ENCODE measurements around the gene KCNQ1. TPM values are rescaled to one million over a fixed set of nuclear protein-coding genes. Genes with fewer than 3 reads are reported as not detected.

The KCNQ1 gene
- polyA plus RNA-seq, 1 of the 3 experiments (the other 2 are of a cell fraction) = 0.05 TPM

- Histone ChIP-seq H2AFZ (ENCODE audit: low read depth) (peak overlapping the region; percentile 87; the same call in 1 of the 2 replicates), H3K27me3 (ENCODE audit: insufficient read depth) (no peaks in the 10 kb centered on the region), H3K4me3 (ENCODE audit: low read depth in 2 of 2, low read length in 1 of 2) (no peak overlapping the region; a peak in 1 of 4 replicates), H3K27ac (ENCODE audit: low read depth in 2 of 2, low read length in 1 of 2) (peak overlapping the region; percentile 13 to 99; a peak in 3 of 4 replicates), H4K20me1 (ENCODE audit: insufficient read depth) (no peaks in the 10 kb centered on the region), H3K36me3 (replicated peaks in 1 of 2; ENCODE audit: control insufficient read depth in 1 of 2, insufficient read depth in 2 of 2, low read length in 1 of 2) (no peaks in the 10 kb centered on the region), H3K79me2 (ENCODE audit: insufficient read depth) (no peaks in the 10 kb centered on the region), H3K4me2 (no peak overlapping the region), H3F3A (replicated peaks; ENCODE audit: insufficient read depth) (no peaks in the 10 kb centered on the region), H3K9ac (no peak overlapping the region), H3K9me2 (no peaks in the 10 kb centered on the region), H3K4me1 (ENCODE audit: control insufficient read depth in 1 of 2, insufficient read depth in 2 of 2, low read depth in 1 of 2, low read length in 1 of 2) (peaks cover 10 to 73% of the 10 kb centered on the region in 2 experiments; a peak in 3 of 4 replicates), H3K9me3 (no peaks in the 10 kb centered on the region; the same call in 1 of the 2 replicates)
- DNase-seq = peak; percentile 87
- ChIA-PET POLR2A (interaction anchor here (0.7 to 2.7 kb wide), 16 partner anchors 22 to 594 kb away, joined by 3 to 25 read pairs (median 4); partner anchors contain the start of genes CDKN1C and KCNQ1OT1), CTCF (interaction anchor here (0.6 to 8.5 kb wide), 9 partner anchors 27 to 352 kb away, joined by 3 to 96 read pairs (median 4); partner anchors contain the start of gene CDKN1C)
- WGBS (ENCODE audit: low lambda C conversion rate) = 61% methylated on average over 9 of the region's 11 CpGs
- TF ChIP-seq RAD21 (IDR thresholded peaks at IDR 0.05; ENCODE audit: low read length) = no peak
- TF ChIP-seq GABPA (IDR thresholded peaks at IDR 0.05; ENCODE audit: low read depth) = no peak
- no peak for TF ChIP-seq FOSL2 (IDR thresholded peaks at IDR 0.05; ENCODE audit: borderline replicate concordance, low read depth)
- no peak for TF ChIP-seq JUND (IDR thresholded peaks at IDR 0.05)
- no peak for TF ChIP-seq IRF3 (IDR thresholded peaks at IDR 0.05; ENCODE audit: low read depth, low read length)
- 0 out of 2 replicates have a peak, but pooled peaks have one; percentile 6 for TF ChIP-seq SMC3 (IDR thresholded peaks at IDR 0.05; ENCODE audit: low read depth, low read length)
- TF ChIP-seq NRF1 (IDR thresholded peaks at IDR 0.05; ENCODE audit: low read depth, low read length) = no peak
Measured at GRCh38 chr11:2779499-2779980, 334.7 kb downstream of the KCNQ1 start.

- H3K27me3 ChIP-seq (ENCODE audit: insufficient read depth) = no peaks in the 10 kb centered on the region
- peak overlapping the region; percentile 13 to 99; a peak in 3 of 4 replicates for H3K27ac ChIP-seq (ENCODE audit: low read depth in 2 of 2, low read length in 1 of 2)
- no peaks in the 10 kb centered on the region for H3K36me3 ChIP-seq (replicated peaks in 1 of 2; ENCODE audit: control insufficient read depth in 1 of 2, insufficient read depth in 2 of 2, low read length in 1 of 2)
- no peak overlapping the region for H2AFZ ChIP-seq (ENCODE audit: low read depth)
- CTCF ChIA-PET = interaction anchor here (0.6 to 8.5 kb wide), 10 partner anchors 26 to 352 kb away, joined by 3 to 96 read pairs (median 4); partner anchors contain the start of gene CDKN1C
- H4K20me1 ChIP-seq (ENCODE audit: insufficient read depth) = no peaks in the 10 kb centered on the region
- H3F3A ChIP-seq (replicated peaks; ENCODE audit: insufficient read depth) = no peaks in the 10 kb centered on the region
- no peak overlapping the region for H3K4me2 ChIP-seq
- H3K9ac ChIP-seq = no peak overlapping the region
- DNase-seq = peak; percentile 71
- TF ChIP-seq TEAD4 (IDR thresholded peaks at IDR 0.05; ENCODE audit: borderline replicate concordance, insufficient read depth) (no peak), RAD21 (IDR thresholded peaks at IDR 0.05; ENCODE audit: low read length) (0 out of 2 replicates have a peak, but pooled peaks have one; percentile 7), JUND (IDR thresholded peaks at IDR 0.05) (no peak), CHD2 (IDR thresholded peaks at IDR 0.05; ENCODE audit: low read length, partially characterized antibody) (peak; percentile 30), GATA2 (CRISPR knock-in tag; IDR thresholded peaks at IDR 0.05) (peak; percentile 46)
- no peaks in the 10 kb centered on the region for H3K79me2 ChIP-seq (ENCODE audit: insufficient read depth)
- H3K4me1 ChIP-seq (ENCODE audit: control insufficient read depth in 1 of 2, insufficient read depth in 2 of 2, low read depth in 1 of 2, low read length in 1 of 2) = peaks cover 10 to 66% of the 10 kb centered on the region in 2 experiments; a peak in 3 of 4 replicates
- no peaks in the 10 kb centered on the region; the same call in 1 of the 2 replicates for H3K9me3 ChIP-seq
- H3K4me3 ChIP-seq (ENCODE audit: low read depth in 2 of 2, low read length in 1 of 2) = no peak overlapping the region; a peak in 1 of 4 replicates
- POLR2A ChIA-PET = interaction anchor here (0.6 to 2.7 kb wide), 7 partner anchors 51 to 246 kb away, joined by 3 to 25 read pairs (median 7); partner anchors contain the start of genes CDKN1C and KCNQ1OT1
- WGBS (ENCODE audit: low lambda C conversion rate) = 55% methylated on average over 5 of the region's 23 CpGs
- H3K9me2 ChIP-seq = no peaks in the 10 kb centered on the region
Measured at GRCh38 chr11:2779981-2780849, 335.4 kb downstream of the KCNQ1 start.

Measured in SK-N-SH (cell line).